GM21515 (cell line): ENCODE data around the gene PLCG2.

ENCODE experiments used
- ATAC-seq: cut with Tn5 transposase; IDR thresholded peaks from one replicate; pipeline ENCODE4 v1.9.1; 2021; ENCODE audit not compliant: unreplicated experiment

Gene PLCG2

DNA sequence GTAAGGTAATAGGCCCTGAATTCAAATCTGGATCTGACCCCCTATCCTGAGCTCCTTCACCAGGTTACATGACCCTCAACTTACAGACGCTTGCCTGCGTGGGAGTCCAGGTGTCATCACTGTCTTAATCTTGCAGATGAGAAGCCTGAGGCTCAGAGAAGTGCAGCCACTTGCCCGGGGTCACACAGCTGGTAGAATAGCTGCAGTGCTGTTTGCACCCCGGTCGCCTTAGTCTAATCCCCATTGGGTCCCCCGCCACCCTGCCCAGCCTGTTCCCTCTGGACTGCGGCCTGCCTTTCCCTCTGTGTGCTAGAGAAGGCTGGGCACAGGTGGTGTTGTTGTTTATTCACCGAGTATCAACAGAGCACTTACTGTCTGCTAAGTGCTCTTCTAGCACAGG, 125.2 kb downstream of the PLCG2 start:
- ATAC-seq = no peak

GRCh38 chr16:81905277-81905676, 126.2 kb downstream of the PLCG2 start:
- no peak for ATAC-seq

- no peak for ATAC-seq
These were observed 128.6 kb downstream of the PLCG2 start for GRCh38 chr16:81907681-81908080.

DNA sequence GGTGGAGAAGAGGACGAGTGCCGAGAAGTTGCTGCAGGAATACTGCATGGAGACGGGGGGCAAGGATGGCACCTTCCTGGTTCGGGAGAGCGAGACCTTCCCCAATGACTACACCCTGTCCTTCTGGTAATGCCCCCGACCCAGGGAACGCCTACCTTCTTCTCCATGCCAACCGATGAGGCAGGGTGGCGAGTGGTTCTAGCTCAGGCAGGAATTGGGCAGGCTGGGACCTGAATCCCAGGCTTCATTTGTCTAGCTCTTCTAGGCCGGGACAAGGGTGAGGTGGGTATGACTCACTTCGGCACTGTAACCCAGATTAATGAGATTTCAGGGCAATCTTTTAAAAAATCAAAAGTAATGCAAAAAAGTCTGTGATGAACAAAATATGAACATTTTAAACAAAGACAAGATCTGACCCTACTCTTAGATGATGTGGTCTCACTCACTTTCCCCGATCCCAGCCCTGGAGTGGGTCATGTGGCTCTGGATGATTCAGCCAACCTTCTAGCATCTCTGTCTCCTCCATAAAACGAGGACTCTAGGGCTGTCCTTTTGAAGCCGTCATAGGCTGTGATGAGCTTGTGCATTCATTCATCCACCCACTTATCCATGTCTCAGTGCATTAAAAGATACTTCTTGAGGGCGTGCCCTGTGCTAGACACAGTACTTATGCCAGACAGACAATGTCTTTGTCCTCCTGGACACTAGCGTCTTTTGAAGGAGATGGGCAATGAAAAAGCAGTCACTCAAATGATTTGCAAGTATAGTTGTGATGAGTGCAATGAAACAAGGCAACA, 129.6 kb downstream of the PLCG2 start:
- ATAC-seq = no peak

- ATAC-seq = no peak
These were observed 131.3 kb downstream of the PLCG2 start for GRCh38 chr16:81910366-81910885.

GRCh38 chr16:81912395-81912794, 133.3 kb downstream of the PLCG2 start:
- ATAC-seq = no peak

- no peak for ATAC-seq
These were observed 134.1 kb downstream of the PLCG2 start for GRCh38 chr16:81913222-81913621.

- no peak for ATAC-seq
These were observed 138.3 kb downstream of the PLCG2 start for GRCh38 chr16:81917375-81917774.

DNA sequence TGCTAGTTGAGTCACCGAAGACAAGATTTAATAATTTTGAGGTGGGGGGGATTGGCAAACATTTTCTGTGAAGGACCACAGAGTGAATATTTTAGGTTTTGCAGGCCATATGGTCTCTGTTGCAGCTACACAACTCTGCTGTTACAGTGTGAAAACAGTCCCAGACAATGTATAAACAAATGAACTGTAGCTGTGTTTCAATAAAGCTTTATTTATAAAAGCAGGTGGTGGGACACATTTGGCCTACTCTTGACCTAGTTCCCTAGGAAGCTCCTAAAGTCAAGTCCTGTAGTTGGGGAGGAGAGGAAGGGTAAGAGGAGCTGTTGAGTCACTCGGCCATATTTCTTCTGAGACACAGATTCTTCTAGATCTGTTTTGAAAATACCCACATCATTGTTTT, 139.8 kb downstream of the PLCG2 start:
- no peak for ATAC-seq

DNA sequence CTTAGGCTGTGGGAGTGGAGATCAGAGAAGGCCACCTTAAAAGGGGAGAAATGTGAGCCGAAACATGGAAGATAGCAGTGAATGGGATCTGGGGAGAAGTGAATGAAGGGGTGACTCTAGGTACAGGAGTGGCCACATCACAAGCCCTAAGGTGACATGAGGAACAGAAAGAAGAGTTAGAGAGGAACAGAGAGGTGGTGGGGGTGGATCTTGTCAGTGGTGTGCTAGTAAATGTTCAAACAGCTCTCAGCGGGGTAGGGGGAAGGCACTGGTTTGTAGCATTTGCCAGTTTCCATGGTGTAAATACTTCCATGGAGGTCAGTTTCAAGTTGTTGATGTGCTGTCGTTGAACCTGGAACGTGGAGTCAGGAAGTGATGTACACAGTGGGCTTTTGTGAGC, 141.4 kb downstream of the PLCG2 start:
- ATAC-seq = no peak

- no peak for ATAC-seq
These were observed 142.2 kb downstream of the PLCG2 start for GRCh38 chr16:81921085-81921814.

GRCh38 chr16:81921843-81922584, 142.9 kb downstream of the PLCG2 start:
- ATAC-seq = no peak

GRCh38 chr16:81923296-81923695, 144.2 kb downstream of the PLCG2 start:
- no peak for ATAC-seq

GRCh38 chr16:81925016-81925415, 145.9 kb downstream of the PLCG2 start:
- no peak for ATAC-seq

DNA sequence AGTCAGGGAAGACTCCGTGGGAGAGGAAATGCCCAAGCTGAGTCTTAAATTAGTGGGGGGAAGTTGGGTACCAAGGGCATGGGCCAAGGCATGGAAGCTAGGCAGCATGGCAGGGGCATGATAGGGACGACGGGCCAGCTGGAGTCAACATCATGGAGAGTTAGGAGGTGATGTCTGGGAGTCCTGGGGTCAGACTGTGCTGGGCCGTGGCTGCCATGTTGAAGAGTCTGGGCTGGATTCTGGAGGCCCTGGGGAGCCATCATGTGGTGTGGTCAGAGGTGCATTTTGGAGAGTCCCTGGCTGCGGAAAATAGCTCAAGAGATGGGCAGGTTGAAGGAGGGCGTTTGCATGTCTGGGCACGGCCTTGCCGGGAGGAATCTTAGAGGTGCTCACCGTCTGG, 146.9 kb downstream of the PLCG2 start:
- ATAC-seq = no peak

DNA sequence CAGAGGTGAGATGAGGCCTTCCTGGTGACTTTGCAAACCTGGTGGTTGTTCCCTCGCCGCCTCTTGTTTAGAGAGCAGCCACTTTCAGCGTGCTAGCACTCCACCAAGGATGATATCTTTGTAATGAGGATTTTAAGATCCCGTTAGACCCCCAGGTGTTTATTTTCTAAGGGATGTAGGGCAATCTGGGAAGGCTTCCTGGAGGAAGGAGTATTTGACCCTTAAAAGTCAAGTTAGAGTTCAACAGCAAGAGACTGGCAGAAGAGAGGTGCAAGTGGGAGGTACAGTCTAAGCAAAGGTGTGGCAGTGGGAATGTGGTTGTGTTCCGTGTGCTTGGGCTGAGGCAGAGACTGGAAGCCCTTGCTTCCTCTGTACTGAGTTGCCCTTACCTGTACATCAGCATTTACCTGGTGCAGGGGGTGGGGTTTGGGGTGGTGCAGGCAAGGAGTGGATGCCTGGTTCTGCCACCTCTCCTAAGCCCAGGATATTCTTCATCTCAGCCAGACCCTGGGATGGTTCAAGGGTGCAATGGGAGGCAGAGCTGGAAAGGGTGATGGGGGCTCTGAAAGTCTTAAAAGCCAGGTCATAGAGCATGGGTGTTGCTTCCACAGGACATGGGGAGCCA, 148.6 kb downstream of the PLCG2 start:
- ATAC-seq = no peak

DNA sequence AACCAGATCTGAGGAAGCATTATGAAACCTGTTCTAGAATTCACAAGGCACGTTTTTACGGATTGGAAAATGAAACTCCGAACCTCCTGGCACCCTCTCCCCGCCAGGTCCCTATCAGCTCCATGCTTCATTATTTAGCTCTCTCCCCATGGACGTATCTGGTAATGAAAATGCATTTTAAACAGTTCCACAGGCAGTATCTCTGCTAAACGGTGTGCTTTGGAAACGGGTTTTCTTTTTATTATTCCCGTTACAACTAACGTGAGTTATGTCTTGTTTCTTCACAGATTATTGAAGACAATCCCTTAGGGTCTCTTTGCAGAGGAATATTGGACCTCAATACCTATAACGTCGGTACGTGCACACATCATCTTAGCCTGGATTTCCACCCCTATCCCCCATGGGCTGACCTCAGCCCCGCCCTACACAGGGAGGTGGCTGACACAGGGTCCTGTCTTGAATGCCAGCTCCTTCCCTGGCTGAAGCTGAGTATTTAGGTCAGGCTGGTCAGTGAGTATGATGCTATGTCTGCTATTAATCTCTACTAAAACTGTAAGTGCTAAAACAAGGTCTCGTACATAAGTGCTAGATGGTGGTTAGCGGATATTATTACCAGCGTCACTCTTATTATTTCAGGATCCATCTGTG, 149.3 kb downstream of the PLCG2 start:
- ATAC-seq = no peak

DNA sequence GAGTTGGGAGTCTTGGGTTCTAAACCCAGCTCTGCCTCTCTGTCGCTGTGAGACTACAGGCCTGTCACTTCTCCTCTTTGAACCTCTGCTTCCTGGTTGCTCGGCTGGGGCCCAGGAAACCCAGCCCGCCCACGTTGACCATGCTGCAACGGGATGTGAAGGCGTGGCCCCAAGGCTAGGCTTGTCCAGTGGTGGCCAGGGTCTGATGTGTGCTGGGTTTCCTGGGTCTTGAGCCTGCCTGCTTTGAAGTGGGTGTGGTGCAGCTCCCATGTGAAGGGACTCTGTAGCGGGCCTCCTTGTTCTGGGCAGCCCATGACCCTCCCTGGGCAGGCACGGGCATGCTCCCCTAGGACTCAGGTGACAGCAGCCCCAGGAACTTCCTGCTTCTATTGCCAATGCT, 149.9 kb downstream of the PLCG2 start:
- no peak for ATAC-seq

GRCh38 chr16:81929841-81930240, 150.8 kb downstream of the PLCG2 start:
- no peak for ATAC-seq

GRCh38 chr16:81931927-81932326, 152.8 kb downstream of the PLCG2 start:
- ATAC-seq = no peak

- no peak for ATAC-seq
These were observed 153.6 kb downstream of the PLCG2 start for GRCh38 chr16:81932668-81933067.
